BLaER1 (cell line): Measurements from ENCODE around the gene NDUFA11.
A peak's percentile ranks its signal among the peaks of the same experiment; 100 is the strongest.

Experiments
- H3K27ac ChIP-seq: shearing (Covaris generic); formaldehyde crosslinking; 2 replicates; pipeline ENCODE4 v1.8.1; 2022
- H3K27me3 ChIP-seq: shearing (Covaris generic); formaldehyde crosslinking; 2 replicates; pipeline ENCODE4 v1.8.1; 2022
- H3K36me3 ChIP-seq: shearing (Covaris generic); formaldehyde crosslinking; 2 replicates; pipeline ENCODE4 v1.8.1; 2022
- H3K4me1 ChIP-seq: shearing (Covaris generic); formaldehyde crosslinking; 2 replicates; pipeline ENCODE4 v1.8.1; 2022
- H3K4me2 ChIP-seq: shearing (Covaris generic); formaldehyde crosslinking; 2 replicates; pipeline ENCODE4 v1.8.1; 2022
- H3K4me3 ChIP-seq: shearing (Covaris generic); formaldehyde crosslinking; 2 replicates; pipeline ENCODE4 v1.8.1; 2022
- H3K9ac ChIP-seq: shearing (Covaris generic); formaldehyde crosslinking; 2 replicates; pipeline ENCODE4 v1.8.1; 2022
- H3K9me3 ChIP-seq: shearing (Covaris generic); formaldehyde crosslinking; 2 replicates; pipeline ENCODE4 v1.8.1; 2022
- H4K20me1 ChIP-seq: shearing (Covaris generic); formaldehyde crosslinking; 2 replicates; pipeline ENCODE4 v1.8.1; 2022
- Cebpa-rat ChIP-seq: shearing (Covaris generic); IDR thresholded peaks from 2 replicates; pipeline ENCODE4 v1.8.1; 2022

The NDUFA11 gene

GRCh38 chr19:5933391-5934068 lies 29.9 kb upstream of the NDUFA11 start:
- H3K9ac ChIP-seq = no peak overlapping the region
- no peak for TF ChIP-seq Cebpa-rat
- H3K9me3 ChIP-seq = no peaks in the 10 kb centered on the region
- peaks cover 41% of the 10 kb centered on the region for H3K4me1 ChIP-seq
- peak overlapping the region; percentile 18; the same call in 1 of the 2 replicates for H3K27ac ChIP-seq
- H3K4me3 ChIP-seq = no peak overlapping the region
- no peak overlapping the region for H3K4me2 ChIP-seq
- H4K20me1 ChIP-seq = peaks cover 81% of the 10 kb centered on the region
- no peaks in the 10 kb centered on the region for H3K27me3 ChIP-seq
- peaks cover 82% of the 10 kb centered on the region for H3K36me3 ChIP-seq

- H3K9ac ChIP-seq = no peak overlapping the region
- no peak overlapping the region for H3K27ac ChIP-seq
- TF ChIP-seq Cebpa-rat = no peak
- H3K9me3 ChIP-seq = no peaks in the 10 kb centered on the region
- H3K27me3 ChIP-seq = no peaks in the 10 kb centered on the region
- peaks cover 37% of the 10 kb centered on the region for H3K4me1 ChIP-seq
- H3K36me3 ChIP-seq = peaks cover 90% of the 10 kb centered on the region
- H4K20me1 ChIP-seq = peaks cover 82% of the 10 kb centered on the region
- H3K4me2 ChIP-seq = no peak overlapping the region
- H3K4me3 ChIP-seq = no peak overlapping the region
Measured at GRCh38 chr19:5932609-5933262, 29.1 kb upstream of the NDUFA11 start.

- H3K27me3 ChIP-seq = no peaks in the 10 kb centered on the region
- TF ChIP-seq Cebpa-rat = no peak
- H3K36me3 ChIP-seq = peaks cover 96% of the 10 kb centered on the region
- no peak overlapping the region for H3K27ac ChIP-seq
- H4K20me1 ChIP-seq = peaks cover 82% of the 10 kb centered on the region
- H3K4me2 ChIP-seq = no peak overlapping the region
- no peaks in the 10 kb centered on the region for H3K9me3 ChIP-seq
- peaks cover 37% of the 10 kb centered on the region for H3K4me1 ChIP-seq
- no peak overlapping the region for H3K4me3 ChIP-seq
- H3K9ac ChIP-seq = no peak overlapping the region
Measured at GRCh38 chr19:5932146-5932545, 28.6 kb upstream of the NDUFA11 start.

- no peak overlapping the region for H3K4me3 ChIP-seq
- H3K36me3 ChIP-seq = peaks cover 100% of the 10 kb centered on the region
- no peak overlapping the region for H3K27ac ChIP-seq
- no peaks in the 10 kb centered on the region for H3K9me3 ChIP-seq
- no peaks in the 10 kb centered on the region for H3K27me3 ChIP-seq
- H3K4me1 ChIP-seq = peaks cover 34% of the 10 kb centered on the region
- peaks cover 82% of the 10 kb centered on the region for H4K20me1 ChIP-seq
- no peak overlapping the region for H3K4me2 ChIP-seq
- no peak for TF ChIP-seq Cebpa-rat
- H3K9ac ChIP-seq = no peak overlapping the region
Measured at GRCh38 chr19:5931251-5931650, 27.7 kb upstream of the NDUFA11 start.

- H3K27me3 ChIP-seq = no peaks in the 10 kb centered on the region
- peaks cover 70% of the 10 kb centered on the region for H4K20me1 ChIP-seq
Measured at GRCh38 chr19:5929625-5930024, 26.0 kb upstream of the NDUFA11 start.

GRCh38 chr19:5929179-5929578 lies 25.6 kb upstream of the NDUFA11 start:
- Histone ChIP-seq H4K20me1 (peaks cover 67% of the 10 kb centered on the region), H3K4me3 (no peak overlapping the region), H3K4me2 (no peak overlapping the region), H3K9ac (no peak overlapping the region), H3K9me3 (no peaks in the 10 kb centered on the region), H3K27ac (no peak overlapping the region), H3K36me3 (peaks cover 100% of the 10 kb centered on the region), H3K4me1 (peaks cover 16% of the 10 kb centered on the region), H3K27me3 (no peaks in the 10 kb centered on the region)
- no peak for TF ChIP-seq Cebpa-rat

More at GRCh38 chr19:5929625-5930024, 26.0 kb upstream of the NDUFA11 start:
- H3K36me3 ChIP-seq = peaks cover 100% of the 10 kb centered on the region
- H3K9ac ChIP-seq = no peak overlapping the region
- H3K4me3 ChIP-seq = no peak overlapping the region
- no peak overlapping the region for H3K4me2 ChIP-seq
- H3K9me3 ChIP-seq = no peaks in the 10 kb centered on the region
- TF ChIP-seq Cebpa-rat = no peak
- peaks cover 18% of the 10 kb centered on the region for H3K4me1 ChIP-seq
- no peak overlapping the region for H3K27ac ChIP-seq

GRCh38 chr19:5927441-5927821 lies 23.8 kb upstream of the NDUFA11 start:
- Histone ChIP-seq H3K9me3 (no peaks in the 10 kb centered on the region), H4K20me1 (peaks cover 62% of the 10 kb centered on the region), H3K27ac (0 out of 2 replicates have a peak overlapping the region, but pooled peaks have one; percentile 18), H3K9ac (peak overlapping the region; percentile 38), H3K4me1 (peaks cover 16% of the 10 kb centered on the region), H3K4me2 (peak overlapping the region; percentile 1; the same call in 1 of the 2 replicates), H3K4me3 (no peak overlapping the region), H3K27me3 (no peaks in the 10 kb centered on the region), H3K36me3 (peaks cover 100% of the 10 kb centered on the region)
- TF ChIP-seq Cebpa-rat = no peak

- H3K27ac ChIP-seq = no peak overlapping the region
- no peak overlapping the region for H3K4me3 ChIP-seq
- peaks cover 59% of the 10 kb centered on the region for H4K20me1 ChIP-seq
- H3K36me3 ChIP-seq = peaks cover 100% of the 10 kb centered on the region
- peak overlapping the region; percentile 1; the same call in 1 of the 2 replicates for H3K4me2 ChIP-seq
- no peaks in the 10 kb centered on the region for H3K9me3 ChIP-seq
- no peaks in the 10 kb centered on the region for H3K27me3 ChIP-seq
- no peak for TF ChIP-seq Cebpa-rat
- H3K4me1 ChIP-seq = peaks cover 16% of the 10 kb centered on the region
- H3K9ac ChIP-seq = peak overlapping the region; percentile 38
Measured at GRCh38 chr19:5926641-5927440, 23.3 kb upstream of the NDUFA11 start.

GRCh38 chr19:5925830-5926427 lies 22.3 kb upstream of the NDUFA11 start:
- H3K4me3 ChIP-seq = no peak overlapping the region
- peaks cover 100% of the 10 kb centered on the region for H3K36me3 ChIP-seq
- H3K27ac ChIP-seq = no peak overlapping the region
- no peak overlapping the region for H3K4me2 ChIP-seq
- no peak overlapping the region for H3K9ac ChIP-seq
- H3K4me1 ChIP-seq = peaks cover 16% of the 10 kb centered on the region
- peaks cover 58% of the 10 kb centered on the region for H4K20me1 ChIP-seq
- no peak for TF ChIP-seq Cebpa-rat
- H3K27me3 ChIP-seq = no peaks in the 10 kb centered on the region
- no peaks in the 10 kb centered on the region for H3K9me3 ChIP-seq
